Ramos (cell line): ENCODE results near the gene RHEX.

Experiments used
- in situ Hi-C: fragments of 300-500 bp; cut with MboI; formaldehyde crosslinking; loops from one replicate; pipeline ENCODE4 v1.14.3; 2022; ENCODE audit warnings: low sequenced_read_pairs; ENCODE audit not compliant: unreplicated experiment

Gene RHEX

DNA sequence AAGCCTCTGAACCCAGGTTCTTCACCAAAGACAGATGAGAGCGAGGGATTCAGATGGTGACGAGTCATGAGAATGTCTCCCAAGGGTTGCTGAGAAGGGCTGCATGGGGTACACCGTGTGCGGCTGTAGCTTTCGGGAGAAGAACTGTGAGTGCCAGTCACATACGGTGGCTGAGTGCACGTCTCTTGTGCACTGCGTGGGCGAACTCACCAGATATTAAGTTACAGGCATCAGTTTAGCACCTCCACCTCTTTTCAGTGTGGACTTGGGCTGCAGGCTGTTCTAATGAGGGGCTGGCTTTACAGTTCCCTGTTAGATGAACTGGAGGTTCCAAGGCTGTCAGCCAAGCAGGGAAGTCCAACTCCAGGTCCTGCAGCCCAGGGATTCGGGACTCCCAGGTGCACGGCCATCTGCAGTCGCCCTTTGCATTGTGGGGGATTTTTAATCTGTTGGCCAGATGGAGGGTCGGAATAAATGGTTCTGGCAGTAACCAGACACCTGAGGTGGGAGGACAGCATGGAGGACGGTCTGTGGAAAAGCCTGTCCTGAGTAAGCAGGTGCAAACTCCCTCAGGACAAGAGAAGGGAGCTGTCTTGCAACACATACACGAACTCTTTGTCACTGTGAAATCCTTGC lies 90.7 kb downstream of the RHEX start:
- in situ Hi-C loops = no loop called here

GRCh38 chr1:206144605-206145004 lies 91.6 kb downstream of the RHEX start:
- in situ Hi-C loops = no loop called here

DNA sequence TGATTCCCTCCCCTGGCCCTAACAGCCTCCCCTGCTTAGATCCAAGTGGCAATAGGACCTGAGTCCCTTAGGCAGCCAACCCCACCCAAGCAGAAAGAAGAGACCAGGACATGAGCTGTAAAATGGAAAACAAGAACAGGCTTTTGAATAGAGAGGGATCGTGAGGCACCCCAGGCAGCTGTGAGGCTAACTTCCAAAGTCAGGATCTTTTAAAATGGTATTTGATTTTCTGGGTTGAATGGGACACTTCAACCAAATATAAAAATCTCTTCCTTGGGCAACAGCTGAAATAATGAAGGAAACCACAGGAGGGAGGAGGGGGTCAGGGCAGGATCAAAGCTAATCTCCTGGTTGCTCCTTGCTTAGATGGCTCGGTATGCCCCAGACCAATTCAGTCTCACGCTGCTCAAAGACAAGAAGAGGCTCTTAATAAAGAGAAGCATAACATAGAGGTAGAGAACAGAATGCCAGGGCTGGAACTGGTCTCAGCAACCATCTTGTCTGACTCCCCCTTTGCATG lies 92.9 kb downstream of the RHEX start:
- in situ Hi-C loops = no loop called here
